ENCODE results near the gene SPRYD4. TPM values are rescaled to one million over a fixed set of nuclear protein-coding genes. Genes with fewer than 3 reads are reported as not detected.
"Not testable (repeated sequence)": the region's sequence is repeated elsewhere in the genome, so short reads cannot be mapped to it uniquely, and the experiment has no call there.

SPRYD4 gene
- 2.1 and 2.4 TPM in 2 replicates for total RNA-seq
- 2.3 TPM for polyA plus RNA-seq (2012)

GRCh38 chr12:56468216-56469006 is at the start of gene SPRYD4:
TSS of gene SPRYD4 (plus strand) at chr12:56468578. CDS start at chr12:56468592, 14 bp downstream.
- DNase-seq (ENCODE audit: low read depth), result peak; percentile 93

- no peak for DNase-seq (ENCODE audit: low read depth)
Measured at GRCh38 chr12:56420411-56420810, 48.0 kb upstream of the SPRYD4 start.

- no peak for DNase-seq (ENCODE audit: low read depth)
Measured at GRCh38 chr12:56425193-56425592, 43.2 kb upstream of the SPRYD4 start.

GRCh38 chr12:56425940-56426438 is 42.4 kb upstream of the SPRYD4 start:
- DNase-seq (ENCODE audit: low read depth), result no peak

DNA sequence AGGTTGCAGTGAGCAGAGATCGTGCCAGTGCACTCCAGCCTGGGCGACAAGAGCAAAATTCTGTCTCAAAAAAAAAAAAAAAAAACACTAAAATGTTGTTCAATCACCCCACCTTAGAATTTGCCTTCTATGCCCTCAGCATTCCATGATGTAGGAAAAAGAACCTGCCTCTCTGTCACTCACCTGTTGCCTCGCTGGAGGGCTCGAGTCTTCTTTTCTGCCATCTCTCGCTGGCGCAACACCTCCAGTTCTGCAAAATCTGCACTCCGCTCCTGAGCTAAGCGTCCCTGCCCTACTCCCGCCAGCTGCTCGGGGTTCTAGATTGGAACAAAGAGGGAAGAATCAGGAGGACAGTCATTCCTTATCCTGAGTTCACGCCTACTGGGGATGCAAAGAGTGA is 37.1 kb upstream of the SPRYD4 start:
- DNase-seq (ENCODE audit: low read depth), result no peak

GRCh38 chr12:56431850-56432249 is 36.5 kb upstream of the SPRYD4 start:
- no peak for DNase-seq (ENCODE audit: low read depth)

DNA sequence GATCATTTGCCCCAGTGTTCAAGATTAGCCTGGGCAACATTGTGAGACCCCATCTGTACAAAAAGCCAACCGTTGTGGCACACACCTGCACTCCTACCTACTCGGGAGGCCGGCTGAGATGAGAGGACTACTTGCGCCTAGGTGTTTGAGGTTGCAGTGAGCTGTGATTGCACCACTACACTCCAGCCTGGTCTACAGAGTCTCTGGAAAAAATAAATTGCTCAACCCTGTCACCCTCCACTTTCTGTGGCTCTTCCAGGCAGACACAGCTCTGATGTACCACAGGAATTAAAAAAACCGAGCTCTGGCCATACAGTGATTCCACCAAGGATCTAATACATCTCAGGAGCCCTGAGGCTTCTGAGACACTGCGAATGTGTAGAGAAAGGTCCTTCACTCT is 33.5 kb upstream of the SPRYD4 start:
- DNase-seq (ENCODE audit: low read depth), result no peak

DNA sequence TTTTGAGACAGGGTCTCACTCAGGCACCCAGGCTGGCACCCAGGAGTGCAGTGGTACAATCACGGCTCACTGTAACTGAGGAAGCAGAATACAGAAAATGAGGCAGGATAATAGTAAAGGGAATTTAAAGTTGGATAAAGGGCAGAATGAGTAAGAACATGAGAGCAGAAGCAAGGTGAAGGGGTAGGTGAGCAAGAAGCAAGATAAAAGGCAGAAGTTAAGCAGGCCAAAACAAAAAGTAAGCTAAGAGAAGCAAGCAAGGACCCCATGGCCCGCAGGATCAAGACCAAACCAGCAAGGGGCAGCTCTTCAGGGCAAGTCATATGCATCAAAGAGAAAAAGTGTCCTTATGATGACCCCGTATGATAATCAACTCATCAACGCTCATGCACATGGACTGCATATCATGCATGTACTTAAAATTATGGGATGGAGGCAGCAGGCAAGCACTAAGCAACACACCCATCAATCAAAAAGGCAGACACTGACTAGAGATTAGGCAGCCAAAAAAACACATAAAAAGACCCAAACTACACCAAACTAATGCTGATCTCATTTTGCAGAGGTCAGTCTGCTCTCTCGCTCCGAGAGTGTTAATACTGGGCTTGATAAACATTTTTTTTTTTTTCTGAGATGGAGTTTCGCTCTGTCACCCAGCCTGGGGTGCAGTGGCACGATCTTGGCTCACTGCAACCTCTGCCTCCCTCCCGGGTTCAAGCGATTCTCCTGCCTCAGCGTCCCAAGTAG is 30.8 kb upstream of the SPRYD4 start:
- DNase-seq (ENCODE audit: low read depth), result no peak

GRCh38 chr12:56443208-56443607 is 25.2 kb upstream of the SPRYD4 start:
- DNase-seq (ENCODE audit: low read depth), result not testable (repeated sequence)

DNA sequence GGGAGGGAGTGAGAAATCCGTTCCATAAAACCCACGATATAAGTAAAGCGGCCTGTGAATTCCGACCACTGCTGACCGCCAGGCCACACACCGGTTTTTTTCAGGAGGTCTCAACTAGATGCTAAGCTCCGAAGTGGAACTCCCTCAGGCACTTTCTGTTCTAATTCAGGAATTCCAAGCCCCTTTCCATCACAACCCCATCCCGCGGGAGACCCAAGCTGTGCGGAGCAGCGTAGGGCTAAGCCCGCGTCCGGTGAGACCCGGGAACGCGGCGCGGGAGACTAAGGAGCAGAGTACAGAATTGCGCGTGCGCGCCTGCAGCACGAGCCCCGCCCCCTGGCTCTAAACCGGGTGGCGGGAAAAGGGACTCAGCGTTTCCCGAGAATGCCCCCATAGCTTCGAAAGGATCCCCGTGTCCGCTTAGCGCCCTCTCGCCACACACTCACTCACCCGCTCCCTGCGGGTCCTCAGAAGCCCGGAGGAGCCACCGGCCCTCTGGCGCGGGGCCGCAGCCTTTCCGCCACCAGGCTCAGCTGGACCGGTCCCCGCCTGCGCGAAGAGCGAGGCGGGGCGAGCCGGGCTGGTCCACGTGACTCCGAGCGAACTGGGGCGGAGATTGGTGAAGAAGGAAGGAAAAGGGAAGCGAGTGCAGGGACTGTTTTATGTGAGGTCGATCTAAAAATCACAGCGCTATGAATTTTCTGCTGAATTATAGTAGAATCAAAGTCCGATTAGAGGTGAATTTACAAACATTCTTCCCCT is 19.3 kb upstream of the SPRYD4 start, which contains the start of gene TIMELESS:
Gene TIMELESS, minus strand, starts transcription at position 567 of the 762 bp plus-strand sequence. CDS start 15,256 bp downstream, outside the sequence.
- DNase-seq (ENCODE audit: low read depth), result peak; percentile 91

DNA sequence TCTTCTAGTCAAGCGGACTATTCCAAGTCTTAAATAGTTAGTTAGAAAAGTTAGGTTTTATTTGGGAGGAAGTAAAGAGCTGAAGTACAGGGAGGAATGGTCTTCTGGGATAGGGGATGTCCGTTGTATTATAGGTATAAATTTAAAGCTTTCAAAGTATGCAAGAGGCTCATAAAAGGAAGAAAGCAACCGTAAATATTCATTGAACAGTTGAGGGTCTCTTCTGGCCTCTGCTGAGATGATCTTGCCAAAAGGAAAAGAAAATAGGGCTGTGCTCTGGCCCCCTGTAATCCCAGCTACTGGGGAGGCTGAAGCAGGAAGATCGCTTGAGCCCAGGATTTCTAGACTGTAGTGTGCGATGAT is 18.8 kb upstream of the SPRYD4 start:
- DNase-seq (ENCODE audit: low read depth), result no peak

DNA sequence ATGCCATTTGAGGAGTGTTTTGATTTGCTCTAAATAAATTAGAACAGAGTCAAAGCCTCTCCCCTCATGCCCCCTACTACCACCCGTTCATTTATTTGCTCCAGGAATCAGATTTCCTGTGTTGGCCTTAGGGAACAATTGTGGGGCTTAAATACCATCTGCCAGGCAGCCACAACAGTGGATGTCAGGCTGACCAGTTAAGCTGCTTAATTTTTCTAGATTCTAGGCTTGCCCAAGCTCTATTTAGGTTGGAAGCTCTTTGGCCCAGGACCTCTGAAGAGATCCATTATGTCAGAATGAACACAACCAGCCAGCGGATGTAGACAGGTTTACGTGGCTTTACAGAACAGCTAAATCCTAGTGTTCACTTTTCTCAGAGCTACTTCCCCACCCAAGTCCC is 18.1 kb upstream of the SPRYD4 start:
- DNase-seq (ENCODE audit: low read depth), result peak; percentile 3

- no peak for DNase-seq (ENCODE audit: low read depth)
Measured at GRCh38 chr12:56451147-56451546, 17.2 kb upstream of the SPRYD4 start.

GRCh38 chr12:56454557-56454956 is 13.8 kb upstream of the SPRYD4 start, which contains the start of gene MIP:
TSS of gene MIP (minus strand) at chr12:56454657. CDS start at chr12:56454613, 44 bp downstream.
- DNase-seq (ENCODE audit: low read depth), result no peak

DNA sequence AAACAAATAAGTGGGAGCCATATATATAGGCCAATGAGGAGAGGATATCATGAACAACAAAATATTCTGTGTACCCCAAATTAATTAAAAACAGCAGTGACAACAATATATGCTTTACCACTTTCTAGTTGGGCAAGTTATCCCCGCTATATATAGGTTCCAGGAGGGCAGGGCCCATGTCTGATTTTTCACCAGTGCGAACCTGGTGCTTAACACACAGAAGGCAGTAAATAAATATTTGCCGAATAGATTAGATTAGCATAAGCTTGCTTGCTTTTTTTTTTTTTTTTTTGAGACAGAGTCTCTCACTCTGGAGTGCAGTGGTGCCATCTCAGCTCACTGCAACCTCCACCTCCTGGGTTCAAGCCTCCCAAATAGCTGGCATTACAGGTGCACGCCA is 10.6 kb upstream of the SPRYD4 start:
- no peak for DNase-seq (ENCODE audit: low read depth)

GRCh38 chr12:56461235-56462159 is 6.9 kb upstream of the SPRYD4 start:
- DNase-seq (ENCODE audit: low read depth), result no peak

GRCh38 chr12:56462565-56462964 is 5.8 kb upstream of the SPRYD4 start:
- no peak for DNase-seq (ENCODE audit: low read depth)

DNA sequence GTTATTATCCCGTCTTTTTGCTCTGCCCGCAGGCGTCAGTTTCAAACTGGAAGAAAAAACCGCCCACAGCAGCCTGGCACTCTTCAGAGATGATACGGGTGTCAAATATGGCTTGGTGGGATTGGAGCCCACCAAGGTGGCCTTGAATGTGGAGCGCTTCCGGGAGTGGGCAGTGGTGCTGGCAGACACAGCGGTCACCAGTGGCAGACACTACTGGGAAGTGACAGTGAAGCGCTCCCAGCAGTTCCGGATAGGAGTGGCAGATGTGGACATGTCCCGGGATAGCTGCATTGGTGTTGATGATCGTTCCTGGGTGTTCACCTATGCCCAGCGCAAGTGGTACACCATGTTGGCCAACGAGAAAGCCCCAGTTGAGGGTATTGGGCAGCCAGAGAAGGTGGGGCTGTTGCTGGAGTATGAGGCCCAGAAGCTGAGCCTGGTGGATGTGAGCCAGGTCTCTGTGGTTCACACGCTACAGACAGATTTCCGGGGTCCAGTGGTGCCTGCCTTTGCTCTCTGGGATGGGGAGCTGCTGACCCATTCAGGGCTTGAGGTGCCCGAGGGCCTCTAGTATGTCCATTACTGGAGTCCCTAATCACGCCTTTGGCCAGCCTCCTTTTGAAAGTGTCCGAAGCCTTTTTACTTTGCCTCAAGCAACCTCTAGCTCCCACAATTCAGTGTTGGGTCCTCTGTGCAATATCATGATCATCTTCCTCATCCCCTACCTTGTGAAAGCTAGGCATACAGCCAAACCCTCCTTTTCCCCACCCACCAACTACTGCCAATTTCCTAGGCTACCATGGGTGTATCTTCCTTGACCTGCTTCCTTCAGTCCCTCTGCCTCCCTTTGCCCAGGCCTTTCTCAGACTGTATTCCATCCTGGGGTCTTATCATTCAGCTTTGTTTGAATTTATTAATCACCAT is 891 bp downstream of the SPRYD4 start:
- peak; percentile 20 for DNase-seq (ENCODE audit: low read depth)

- DNase-seq (ENCODE audit: low read depth), result no peak
Measured at GRCh38 chr12:56474389-56474788, 6.0 kb downstream of the SPRYD4 start.
